ENCODE data around the gene MCOLN3.

DNA sequence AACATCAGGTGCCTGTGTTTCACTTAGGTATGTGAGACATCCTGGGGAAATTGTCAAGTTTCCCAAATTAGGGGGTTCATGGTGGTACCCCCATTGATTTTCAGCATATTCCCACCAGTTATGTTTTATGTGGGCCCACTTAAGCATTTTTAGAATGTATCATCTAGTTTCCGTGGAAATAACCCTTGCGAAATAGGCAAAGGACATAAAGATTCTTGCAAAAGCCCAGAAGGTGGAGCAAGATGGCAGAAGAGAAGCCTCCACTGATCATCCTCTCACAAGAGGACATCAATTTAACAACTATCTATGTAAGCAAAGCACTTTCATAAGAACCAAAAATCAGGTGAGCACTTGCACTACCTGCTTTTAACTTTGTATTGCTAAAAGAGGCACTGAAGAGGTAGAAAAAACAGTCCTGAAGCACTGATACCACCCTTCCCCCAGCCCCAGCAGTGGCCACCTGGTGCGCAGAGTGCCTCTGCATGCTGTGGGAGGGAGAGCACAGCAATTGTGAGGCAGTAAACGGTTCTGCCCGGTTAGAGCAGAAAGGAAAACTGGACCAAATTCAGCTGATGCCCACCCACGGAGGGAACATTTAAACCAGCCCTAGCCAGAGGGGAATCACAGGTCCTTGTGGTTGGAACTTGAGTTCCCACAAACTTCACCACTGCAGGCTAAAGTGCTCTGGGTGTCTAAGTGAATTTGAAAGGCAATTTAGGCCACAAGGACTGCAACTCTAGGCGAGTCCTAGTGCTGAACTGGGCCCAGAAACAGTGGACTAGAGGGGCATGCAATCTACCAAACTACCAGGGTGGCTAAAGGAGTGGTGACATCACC is 74.6 kb downstream of the MCOLN3 start:
- TF ChIP-seq POLR2AphosphoS5 (IDR thresholded peaks at IDR 0.05; ENCODE audit: low read depth) (no peak), EZH2 (IDR thresholded peaks at IDR 0.05; ENCODE audit: low read depth, unreplicated experiment) (no peak), REST (IDR thresholded peaks at IDR 0.05; ENCODE audit: unreplicated experiment) (no peak), EZH2phosphoT487 (IDR thresholded peaks at IDR 0.05; ENCODE audit: unreplicated experiment) (no peak), CREB1 (CRISPR knock-in tag; IDR thresholded peaks at IDR 0.05; ENCODE audit: low read depth) (no peak), NANOG (IDR thresholded peaks at IDR 0.05; ENCODE audit: borderline replicate concordance) (no peak), ZNF114 (CRISPR knock-in tag; IDR thresholded peaks at IDR 0.05) (no peak), ZNF331 (CRISPR knock-in tag; IDR thresholded peaks at IDR 0.05; ENCODE audit: low read depth) (no peak)
- TF ChIP-seq, protein P1, sequence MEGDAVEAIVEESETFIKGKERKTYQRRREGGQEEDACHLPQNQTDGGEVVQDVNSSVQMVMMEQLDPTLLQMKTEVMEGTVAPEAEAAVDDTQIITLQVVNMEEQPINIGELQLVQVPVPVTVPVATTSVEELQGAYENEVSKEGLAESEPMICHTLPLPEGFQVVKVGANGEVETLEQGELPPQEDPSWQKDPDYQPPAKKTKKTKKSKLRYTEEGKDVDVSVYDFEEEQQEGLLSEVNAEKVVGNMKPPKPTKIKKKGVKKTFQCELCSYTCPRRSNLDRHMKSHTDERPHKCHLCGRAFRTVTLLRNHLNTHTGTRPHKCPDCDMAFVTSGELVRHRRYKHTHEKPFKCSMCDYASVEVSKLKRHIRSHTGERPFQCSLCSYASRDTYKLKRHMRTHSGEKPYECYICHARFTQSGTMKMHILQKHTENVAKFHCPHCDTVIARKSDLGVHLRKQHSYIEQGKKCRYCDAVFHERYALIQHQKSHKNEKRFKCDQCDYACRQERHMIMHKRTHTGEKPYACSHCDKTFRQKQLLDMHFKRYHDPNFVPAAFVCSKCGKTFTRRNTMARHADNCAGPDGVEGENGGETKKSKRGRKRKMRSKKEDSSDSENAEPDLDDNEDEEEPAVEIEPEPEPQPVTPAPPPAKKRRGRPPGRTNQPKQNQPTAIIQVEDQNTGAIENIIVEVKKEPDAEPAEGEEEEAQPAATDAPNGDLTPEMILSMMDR (conservative IDR thresholded peaks at IDR 0.05; ENCODE audit: low read depth in 2 of 2) = 0 out of 4 replicates have a peak, but pooled peaks of 1 of the 2 experiments have one; percentile 12
- TF ChIP-seq, protein P2, sequence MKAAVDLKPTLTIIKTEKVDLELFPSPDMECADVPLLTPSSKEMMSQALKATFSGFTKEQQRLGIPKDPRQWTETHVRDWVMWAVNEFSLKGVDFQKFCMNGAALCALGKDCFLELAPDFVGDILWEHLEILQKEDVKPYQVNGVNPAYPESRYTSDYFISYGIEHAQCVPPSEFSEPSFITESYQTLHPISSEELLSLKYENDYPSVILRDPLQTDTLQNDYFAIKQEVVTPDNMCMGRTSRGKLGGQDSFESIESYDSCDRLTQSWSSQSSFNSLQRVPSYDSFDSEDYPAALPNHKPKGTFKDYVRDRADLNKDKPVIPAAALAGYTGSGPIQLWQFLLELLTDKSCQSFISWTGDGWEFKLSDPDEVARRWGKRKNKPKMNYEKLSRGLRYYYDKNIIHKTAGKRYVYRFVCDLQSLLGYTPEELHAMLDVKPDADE (IDR thresholded peaks at IDR 0.05) = no peak
